HFFc6 (cell line): Measurements from ENCODE around the gene TOMM34. TPM values are rescaled to one million over a fixed set of nuclear protein-coding genes. Genes with fewer than 3 reads are reported as not detected.

Experiments used
- DNase-seq: peaks from one replicate; pipeline ENCODE4 v3.0.0-alpha.2; 2018
- H3K27ac Mint-ChIP-seq: 2 replicates; pipeline ENCODE4 v1.8.0; 2020; ENCODE audit warnings: mild to moderate bottlenecking, mixed read lengths
- H3K27me3 Mint-ChIP-seq: 2 replicates; pipeline ENCODE4 v1.8.0; 2021; ENCODE audit warnings: mild to moderate bottlenecking, moderate library complexity, mixed read lengths; ENCODE audit not compliant: insufficient read depth
- H3K36me3 Mint-ChIP-seq: 2 replicates; pipeline ENCODE4 v1.8.0; 2021; ENCODE audit warnings: low read depth, mixed read lengths
- H3K4me1 Mint-ChIP-seq: 2 replicates; pipeline ENCODE4 v1.8.0; 2020; ENCODE audit warnings: low read depth, mixed read lengths
- H3K4me3 Mint-ChIP-seq: 2 replicates; pipeline ENCODE4 v1.8.0; 2020; ENCODE audit warnings: mild to moderate bottlenecking, moderate library complexity, mixed read lengths
- H3K9me3 Mint-ChIP-seq: 2 replicates; pipeline ENCODE4 v1.8.0; 2020; ENCODE audit warnings: mild to moderate bottlenecking, mixed read lengths
- total RNA-seq, 6 experiments: library from RNA; stranded (reverse); fragmentation: NEBNext Ultra II Directional; extraction: Animal tissue kit (Norgen Biotek cat#: 25700); gene quantifications; 2 replicates in 1 of 6; 3 replicates in 5 of 6; pipeline ENCODE4 v1.2.3, GENCODE V29; 2021
- TF ChIP-seq, protein P1 (sequence below): fragments of 200-600 bp; sonication (generic); IDR thresholded peaks from 2 replicates; pipeline ENCODE4 v1.5.0; 2021; ENCODE audit warnings: antibody characterized with exemption, mild to moderate bottlenecking

Gene TOMM34
- total RNA-seq, 6 experiments from 2014 or later = 88.5 to 96.5 (median 93.0) TPM

DNA sequence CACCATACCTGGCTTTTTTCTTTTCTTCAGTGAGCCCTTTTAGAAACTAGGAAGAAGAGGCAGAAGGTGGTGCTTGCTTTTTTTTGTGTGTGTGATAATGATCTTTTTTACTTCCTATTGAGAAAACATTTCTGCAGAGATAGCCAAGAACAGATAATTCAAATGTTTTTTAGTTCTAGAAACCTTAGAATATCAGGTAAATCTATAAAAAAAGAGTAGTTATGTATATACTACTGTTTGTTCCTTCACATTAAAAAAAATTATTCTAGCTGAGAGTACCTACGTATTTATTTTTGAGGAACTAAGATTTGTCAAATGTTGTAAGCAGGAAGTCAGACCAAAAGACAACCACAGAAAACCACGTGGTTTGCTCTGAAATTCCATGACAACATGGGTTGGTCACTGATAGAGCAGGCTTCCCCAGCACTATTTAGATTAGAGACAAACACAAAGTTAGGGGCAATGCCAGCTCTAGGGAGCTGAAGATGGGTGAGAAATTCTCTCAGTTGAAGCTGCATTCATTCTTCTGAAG, 19.0 kb upstream of the TOMM34 start:
- Mint-ChIP-seq H3K27me3 (no peaks in the 10 kb centered on the region; the same call in 1 of the 2 replicates), H3K4me3 (no peak overlapping the region), H3K36me3 (peaks cover 59% of the 10 kb centered on the region), H3K9me3 (no peaks in the 10 kb centered on the region), H3K27ac (no peak overlapping the region; the same call in 1 of the 2 replicates), H3K4me1 (peaks cover 30% of the 10 kb centered on the region)
- TF ChIP-seq, protein P1, sequence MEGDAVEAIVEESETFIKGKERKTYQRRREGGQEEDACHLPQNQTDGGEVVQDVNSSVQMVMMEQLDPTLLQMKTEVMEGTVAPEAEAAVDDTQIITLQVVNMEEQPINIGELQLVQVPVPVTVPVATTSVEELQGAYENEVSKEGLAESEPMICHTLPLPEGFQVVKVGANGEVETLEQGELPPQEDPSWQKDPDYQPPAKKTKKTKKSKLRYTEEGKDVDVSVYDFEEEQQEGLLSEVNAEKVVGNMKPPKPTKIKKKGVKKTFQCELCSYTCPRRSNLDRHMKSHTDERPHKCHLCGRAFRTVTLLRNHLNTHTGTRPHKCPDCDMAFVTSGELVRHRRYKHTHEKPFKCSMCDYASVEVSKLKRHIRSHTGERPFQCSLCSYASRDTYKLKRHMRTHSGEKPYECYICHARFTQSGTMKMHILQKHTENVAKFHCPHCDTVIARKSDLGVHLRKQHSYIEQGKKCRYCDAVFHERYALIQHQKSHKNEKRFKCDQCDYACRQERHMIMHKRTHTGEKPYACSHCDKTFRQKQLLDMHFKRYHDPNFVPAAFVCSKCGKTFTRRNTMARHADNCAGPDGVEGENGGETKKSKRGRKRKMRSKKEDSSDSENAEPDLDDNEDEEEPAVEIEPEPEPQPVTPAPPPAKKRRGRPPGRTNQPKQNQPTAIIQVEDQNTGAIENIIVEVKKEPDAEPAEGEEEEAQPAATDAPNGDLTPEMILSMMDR = no peak
- DNase-seq = no peak

DNA sequence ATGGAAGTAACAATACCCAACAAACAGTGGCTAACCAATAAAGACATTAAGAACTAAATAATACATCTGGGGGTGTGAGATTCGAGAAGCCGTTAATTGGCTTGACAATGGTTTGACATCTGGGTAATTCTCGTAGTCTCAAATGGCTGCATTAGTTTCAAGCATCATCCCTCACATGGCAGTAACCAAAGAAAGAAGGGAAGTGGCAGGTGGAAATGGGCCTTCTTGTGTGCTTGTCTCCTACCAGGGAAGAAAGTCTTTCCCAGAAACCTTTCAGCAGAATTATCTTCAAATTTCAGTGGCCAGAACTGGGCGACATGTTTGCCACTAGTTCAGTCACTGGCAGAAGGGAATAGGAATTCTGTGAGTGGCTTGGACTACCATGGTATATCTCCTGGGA, 16.5 kb upstream of the TOMM34 start:
- Mint-ChIP-seq H3K36me3 (peaks cover 56% of the 10 kb centered on the region), H3K4me1 (peaks cover 45% of the 10 kb centered on the region)

DNA sequence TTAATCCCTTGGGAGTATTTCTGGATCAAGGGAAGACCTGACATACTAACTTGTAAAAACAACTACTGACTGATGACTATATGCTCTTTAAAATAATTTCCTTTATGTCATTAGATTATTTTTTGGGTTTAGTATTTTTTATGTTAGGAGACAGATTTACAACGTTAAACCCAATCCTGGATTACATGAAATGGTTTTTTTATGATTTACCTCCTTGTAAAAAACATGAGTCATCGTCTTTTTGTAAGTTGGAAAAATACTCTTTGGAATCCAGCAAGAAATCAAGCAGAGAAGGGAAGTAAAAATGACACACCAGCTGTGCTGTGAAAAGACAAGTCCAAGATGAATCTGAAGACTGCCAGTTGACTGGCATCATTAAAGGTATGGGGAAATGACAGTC, 12.9 kb upstream of the TOMM34 start:
- H3K9me3 Mint-ChIP-seq = no peaks in the 10 kb centered on the region
- peak; percentile 86 for DNase-seq
- peaks cover 43% of the 10 kb centered on the region for H3K36me3 Mint-ChIP-seq
- peaks cover 63% of the 10 kb centered on the region for H3K4me1 Mint-ChIP-seq
- H3K4me3 Mint-ChIP-seq = peak overlapping the region; percentile 66
- H3K27ac Mint-ChIP-seq = peak overlapping the region; percentile 77
- TF ChIP-seq, protein P1 = no peak
- no peaks in the 10 kb centered on the region for H3K27me3 Mint-ChIP-seq

More for the DNA sequence above, 16.5 kb upstream of the TOMM34 start:
- TF ChIP-seq, protein P1 = no peak
- Mint-ChIP-seq H3K27ac (no peak overlapping the region), H3K9me3 (no peaks in the 10 kb centered on the region), H3K4me3 (no peak overlapping the region), H3K27me3 (no peaks in the 10 kb centered on the region)
- no peak for DNase-seq

DNA sequence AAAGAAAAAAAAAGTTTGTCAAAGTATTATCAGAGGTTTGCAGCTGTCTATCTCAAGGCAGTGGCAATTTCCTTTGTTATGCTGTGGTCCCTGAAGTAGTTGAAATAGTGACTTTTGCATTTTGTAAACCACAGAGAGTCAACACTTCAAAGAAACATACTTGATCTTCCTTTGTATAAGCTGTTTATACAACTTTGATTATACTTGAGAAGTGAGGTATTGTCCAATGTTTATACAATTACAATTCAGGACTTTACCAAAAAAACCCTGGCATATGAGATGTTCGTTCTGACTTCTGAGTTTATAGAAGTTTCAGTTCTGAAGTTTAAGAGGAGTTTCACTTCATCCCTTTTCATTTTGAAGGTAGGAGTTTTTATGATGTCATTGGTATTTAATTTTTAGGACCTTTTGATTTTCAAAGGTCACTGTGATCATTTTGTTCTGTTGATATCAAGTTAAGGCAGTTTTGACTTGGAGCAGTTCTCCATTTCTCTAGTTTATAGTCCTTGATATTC, 10.1 kb upstream of the TOMM34 start:
- peak overlapping the region; percentile 27; the same call in 1 of the 2 replicates for H3K4me3 Mint-ChIP-seq
- H3K9me3 Mint-ChIP-seq = no peaks in the 10 kb centered on the region
- TF ChIP-seq, protein P1 = no peak
- H3K4me1 Mint-ChIP-seq = peaks cover 68% of the 10 kb centered on the region
- DNase-seq = no peak
- H3K36me3 Mint-ChIP-seq = peaks cover 23% of the 10 kb centered on the region
- H3K27ac Mint-ChIP-seq = peak overlapping the region; percentile 26; the same call in 1 of the 2 replicates
- H3K27me3 Mint-ChIP-seq = peaks cover 3% of the 10 kb centered on the region

DNA sequence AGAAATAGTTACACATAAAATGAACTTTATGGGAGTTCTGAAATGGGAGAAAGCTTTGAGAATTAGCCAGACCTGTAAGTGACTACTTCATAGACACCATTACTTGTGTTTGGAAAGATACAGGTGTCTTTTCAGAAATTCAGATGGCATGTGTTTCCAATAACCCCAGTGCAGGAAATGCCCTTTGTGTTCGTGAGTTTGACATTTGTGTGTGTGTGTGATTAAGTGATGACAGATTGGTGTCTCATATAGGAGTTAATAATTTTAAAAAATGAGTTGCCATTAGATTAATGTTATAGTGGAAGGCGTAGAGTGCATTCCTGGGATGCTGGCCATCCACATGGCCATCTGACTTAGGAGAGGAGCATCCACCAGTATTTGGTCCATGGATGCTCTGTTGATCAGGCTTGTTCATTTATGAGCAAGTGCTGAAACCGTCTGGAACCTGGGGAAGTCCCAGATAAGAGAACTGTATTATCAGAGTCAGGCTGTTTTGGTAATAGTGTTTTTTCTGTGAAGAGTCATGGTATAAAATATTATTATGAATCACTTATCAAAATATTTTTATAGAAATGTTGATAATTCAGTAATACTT, 9.2 kb upstream of the TOMM34 start:
- TF ChIP-seq, protein P1 = no peak
- H3K36me3 Mint-ChIP-seq = peaks cover 14% of the 10 kb centered on the region
- DNase-seq = no peak
- no peak overlapping the region for H3K27ac Mint-ChIP-seq
- peaks cover 68% of the 10 kb centered on the region for H3K4me1 Mint-ChIP-seq
- H3K4me3 Mint-ChIP-seq = peak overlapping the region; percentile 4
- peaks cover 3% of the 10 kb centered on the region for H3K27me3 Mint-ChIP-seq
- no peaks in the 10 kb centered on the region for H3K9me3 Mint-ChIP-seq
